Endometrium (tissue), 2 donors: ENCODE results near the gene APBA2.

Experiments
- FAIRE-seq: peaks from 2 replicates; lab custom pipeline; 2012; peaks lifted over from hg19 to GRCh38; lab: Jason Lieb, UNC
- donor health status: control.
- donor health status: control.

The APBA2 gene

DNA sequence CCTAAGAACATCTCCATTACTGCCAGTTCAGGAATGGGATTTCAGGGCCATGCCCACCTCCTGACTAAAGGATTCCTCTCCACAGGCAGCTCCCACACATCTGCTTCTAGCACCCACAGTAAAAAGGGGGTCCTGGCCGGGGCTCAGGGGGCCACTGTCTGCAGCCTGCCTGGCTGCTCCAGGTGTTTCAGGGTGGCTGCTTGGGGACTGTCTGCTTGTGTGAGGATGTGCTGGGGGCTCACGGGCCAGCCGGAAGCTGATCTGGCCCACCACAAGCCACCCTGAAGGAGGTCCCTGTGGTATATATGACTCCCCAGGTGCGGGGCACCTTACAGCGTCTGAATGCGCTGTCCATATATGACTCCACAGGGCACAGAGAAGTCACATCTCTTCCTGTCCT, 248.5 kb downstream of the APBA2 start:
- no peak for FAIRE-seq

DNA sequence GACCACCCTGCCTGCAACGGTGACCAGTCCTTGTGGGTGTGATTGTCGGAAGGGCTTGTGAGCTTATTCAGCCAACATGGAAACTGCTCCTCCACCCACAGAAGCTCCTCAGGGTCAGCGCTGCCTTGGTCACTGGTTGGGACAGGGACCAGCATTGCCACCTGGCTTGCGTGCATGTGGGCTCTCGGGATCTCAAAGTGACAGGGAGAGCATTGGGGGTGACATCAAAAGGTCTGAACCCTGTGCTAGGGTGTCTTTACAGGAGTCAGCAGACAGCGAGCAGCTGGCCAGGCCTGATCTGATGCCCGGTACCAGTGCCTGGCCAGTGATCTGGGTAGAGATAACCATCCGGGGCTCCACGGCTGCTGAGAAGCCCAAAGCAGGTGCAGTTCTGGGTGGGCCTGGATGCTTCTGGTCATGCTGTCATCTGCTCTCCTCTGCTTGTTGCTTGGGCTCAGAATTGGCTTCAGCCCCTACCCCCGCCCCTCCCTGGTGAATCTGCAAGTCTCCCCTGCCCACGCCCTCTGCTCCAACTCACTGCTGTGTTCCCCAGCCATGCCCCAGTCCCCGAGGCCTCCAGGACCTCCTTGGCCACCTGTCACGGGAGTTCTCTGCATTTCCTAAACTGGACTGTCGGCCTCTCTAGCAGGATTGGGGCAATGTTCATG, 249.0 kb downstream of the APBA2 start:
- no peak for FAIRE-seq

DNA sequence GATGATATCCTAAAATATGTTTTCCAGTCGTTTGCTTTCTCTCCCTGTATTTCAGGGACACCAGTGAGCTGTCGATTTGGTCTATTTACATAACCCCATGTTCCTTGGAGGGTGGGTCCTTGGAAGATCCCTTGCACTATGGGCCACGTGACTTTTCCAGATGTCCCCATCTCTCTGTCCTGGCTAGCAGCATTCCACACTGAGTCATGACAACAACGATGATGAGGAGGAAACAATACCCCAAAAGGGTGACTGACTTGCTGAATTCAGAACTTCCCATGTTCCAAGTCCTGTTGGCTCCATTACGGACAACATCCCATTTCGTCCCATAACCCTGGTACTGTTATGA, 249.5 kb downstream of the APBA2 start:
- no peak for FAIRE-seq

DNA sequence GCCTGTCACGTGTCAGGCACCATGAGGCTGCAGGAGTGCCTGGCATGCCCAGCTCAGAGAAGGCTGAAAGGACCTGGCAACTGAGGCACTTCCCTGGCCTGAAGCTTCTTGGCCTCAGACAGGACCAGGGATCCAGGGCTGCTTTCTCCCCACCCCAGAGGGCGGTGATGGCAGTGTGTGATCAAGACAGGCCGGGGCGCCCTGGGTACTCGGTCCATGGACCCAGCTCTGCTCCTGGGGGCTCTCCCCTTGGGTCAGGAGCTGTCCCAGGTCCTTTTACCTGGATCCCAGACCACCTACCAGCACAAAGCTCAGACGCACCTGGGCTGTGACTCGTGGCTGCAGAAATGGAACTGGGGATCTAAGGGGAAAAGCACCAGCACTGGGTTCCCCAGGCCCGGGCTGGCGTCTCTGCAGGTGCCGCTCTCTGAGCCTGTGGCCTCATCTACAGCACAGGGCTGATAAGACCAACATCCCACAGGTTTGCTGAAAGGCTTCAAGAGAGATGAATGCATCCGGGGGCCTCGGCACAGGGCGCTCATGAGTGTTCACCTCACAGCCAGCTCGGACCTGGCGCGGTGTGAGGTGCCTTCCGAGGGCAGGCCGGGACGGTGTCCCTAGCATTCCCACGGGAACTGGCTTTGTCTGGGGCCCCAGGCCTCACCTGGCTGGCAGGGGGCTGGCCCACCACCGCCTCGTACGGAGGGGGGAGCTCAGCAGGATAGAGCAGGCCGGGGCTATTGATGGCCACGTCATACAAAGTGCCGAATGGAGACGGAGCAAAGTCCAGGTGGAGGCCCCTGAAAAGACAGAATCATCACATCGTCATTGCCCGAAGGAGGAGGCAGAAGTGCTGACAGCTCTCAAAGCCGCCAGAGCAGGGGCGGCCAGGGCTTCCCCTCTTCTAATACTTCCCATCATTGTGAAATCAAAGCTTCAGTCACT, 250.2 kb downstream of the APBA2 start:
- FAIRE-seq: no peak

DNA sequence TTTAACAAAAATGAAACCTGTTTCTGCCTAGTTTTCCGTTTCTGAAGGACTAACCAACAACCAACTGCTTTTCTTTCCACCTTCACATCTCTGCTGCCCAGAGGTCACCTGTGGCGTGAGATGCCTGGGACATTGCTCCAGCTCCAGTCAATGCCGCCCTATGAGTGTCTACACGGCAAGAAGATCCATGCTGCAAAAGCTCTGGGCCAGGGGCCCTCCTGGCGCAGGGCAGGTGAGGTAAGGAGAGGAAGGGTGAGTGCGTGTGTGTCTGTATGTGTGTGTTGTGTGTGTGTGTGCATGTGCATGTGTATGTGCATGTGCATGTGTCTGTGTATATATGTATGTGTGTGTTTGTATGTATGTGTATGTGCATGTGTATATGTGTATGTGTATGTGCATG, 252.5 kb downstream of the APBA2 start:
- FAIRE-seq: no peak

DNA sequence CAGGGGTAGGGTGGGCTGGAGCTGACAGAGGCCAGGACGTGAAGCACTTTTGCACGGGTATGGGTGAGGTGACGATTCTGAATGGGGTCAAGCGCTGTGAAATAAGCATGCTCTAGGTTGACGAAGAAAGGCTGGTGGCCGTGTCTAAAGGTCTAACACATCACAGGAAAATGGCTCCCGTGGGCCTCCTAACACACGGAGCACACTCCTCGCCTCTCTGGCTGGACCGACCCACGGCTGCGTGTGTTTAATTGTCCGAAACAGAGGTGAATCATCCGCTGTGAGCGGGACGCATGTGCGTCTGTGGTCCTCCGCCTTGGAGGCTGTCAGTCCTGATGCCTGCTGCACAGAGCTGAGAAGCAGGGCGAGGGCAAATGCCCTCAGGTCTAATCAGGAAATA, 253.3 kb downstream of the APBA2 start:
- FAIRE-seq: no peak

DNA sequence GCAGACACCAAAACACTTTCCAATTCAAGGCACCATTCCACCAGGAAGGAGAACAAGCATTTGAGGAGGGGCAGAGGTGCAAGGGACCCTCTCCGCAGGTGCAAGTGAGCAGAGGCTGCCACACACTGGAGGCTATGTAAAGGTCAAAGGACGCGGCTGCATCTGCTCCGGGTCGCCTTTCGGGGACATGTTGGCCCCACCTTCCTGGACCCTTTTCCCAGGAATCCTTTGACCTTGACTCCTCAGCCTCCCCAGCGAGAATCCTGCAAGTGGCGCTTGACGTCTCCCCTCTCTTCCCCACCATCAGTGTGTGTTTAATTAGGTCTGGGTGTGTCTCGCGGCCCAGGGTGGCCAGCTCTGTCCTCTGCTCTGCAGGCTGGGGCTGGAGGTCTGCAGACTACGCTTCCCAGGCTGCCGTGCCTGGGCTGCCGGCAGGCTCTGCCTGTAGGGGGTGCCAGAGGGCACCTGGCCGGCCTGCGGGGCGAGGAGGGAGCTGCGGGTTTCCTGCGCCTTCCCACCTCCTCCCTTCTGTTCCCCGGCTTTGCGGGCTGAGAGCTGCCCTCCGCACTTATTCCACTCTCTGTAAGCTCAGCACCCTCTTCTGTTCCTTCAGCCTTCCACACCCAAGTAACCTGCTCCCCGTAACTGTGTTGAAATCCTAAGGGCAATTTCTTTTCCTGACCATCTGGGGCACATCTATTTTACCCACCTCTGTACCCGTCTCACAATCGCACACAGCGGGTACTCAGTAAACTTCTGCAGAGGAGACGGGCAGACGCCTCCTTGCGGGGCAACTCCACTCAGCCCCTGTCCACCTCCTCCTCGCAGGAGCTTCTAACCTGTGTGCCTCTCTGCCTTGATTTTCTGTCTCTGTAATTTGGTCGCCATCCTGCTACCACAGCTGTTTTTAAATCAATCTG, 254.0 kb downstream of the APBA2 start:
- FAIRE-seq: no peak

DNA sequence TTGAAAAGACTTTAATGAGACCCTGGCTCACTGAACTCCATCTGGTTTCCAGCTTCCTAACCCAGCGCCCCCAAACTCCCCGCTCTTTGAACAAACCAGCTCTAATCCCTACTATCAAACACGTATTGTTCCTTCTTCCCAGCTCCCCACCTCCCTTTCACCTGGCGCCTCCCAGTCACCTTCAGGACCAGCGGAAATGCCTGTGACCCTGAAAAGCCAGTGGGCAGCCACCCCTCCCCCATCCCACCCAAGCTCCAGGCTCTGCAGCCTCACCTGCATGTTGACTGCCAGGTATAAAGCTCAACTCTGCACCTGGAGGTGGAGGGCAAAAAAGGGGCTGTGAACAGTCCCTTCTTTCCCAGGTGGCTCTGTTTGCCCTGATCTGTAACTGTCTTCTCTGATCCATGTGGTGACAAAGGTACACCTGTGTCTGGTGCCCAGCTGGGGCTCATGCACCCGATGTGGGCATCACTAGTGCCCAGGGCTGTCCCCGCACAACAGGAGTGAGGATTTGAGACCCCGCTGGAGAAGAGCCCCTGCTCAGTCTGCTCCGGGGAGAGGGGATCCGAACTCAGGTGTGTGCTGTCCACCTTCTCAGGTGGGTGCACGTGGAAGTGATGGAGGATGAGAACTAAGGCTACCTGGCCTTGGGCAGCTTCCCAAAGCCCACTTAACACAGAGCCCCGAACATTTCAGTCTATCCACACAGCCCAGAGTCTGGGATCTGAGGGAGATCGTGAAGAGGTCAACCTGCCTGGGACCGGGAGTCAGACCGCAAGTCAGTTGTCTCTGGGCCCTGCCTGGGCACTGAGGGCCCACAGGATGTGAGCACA, 254.9 kb downstream of the APBA2 start:
- FAIRE-seq: no peak

DNA sequence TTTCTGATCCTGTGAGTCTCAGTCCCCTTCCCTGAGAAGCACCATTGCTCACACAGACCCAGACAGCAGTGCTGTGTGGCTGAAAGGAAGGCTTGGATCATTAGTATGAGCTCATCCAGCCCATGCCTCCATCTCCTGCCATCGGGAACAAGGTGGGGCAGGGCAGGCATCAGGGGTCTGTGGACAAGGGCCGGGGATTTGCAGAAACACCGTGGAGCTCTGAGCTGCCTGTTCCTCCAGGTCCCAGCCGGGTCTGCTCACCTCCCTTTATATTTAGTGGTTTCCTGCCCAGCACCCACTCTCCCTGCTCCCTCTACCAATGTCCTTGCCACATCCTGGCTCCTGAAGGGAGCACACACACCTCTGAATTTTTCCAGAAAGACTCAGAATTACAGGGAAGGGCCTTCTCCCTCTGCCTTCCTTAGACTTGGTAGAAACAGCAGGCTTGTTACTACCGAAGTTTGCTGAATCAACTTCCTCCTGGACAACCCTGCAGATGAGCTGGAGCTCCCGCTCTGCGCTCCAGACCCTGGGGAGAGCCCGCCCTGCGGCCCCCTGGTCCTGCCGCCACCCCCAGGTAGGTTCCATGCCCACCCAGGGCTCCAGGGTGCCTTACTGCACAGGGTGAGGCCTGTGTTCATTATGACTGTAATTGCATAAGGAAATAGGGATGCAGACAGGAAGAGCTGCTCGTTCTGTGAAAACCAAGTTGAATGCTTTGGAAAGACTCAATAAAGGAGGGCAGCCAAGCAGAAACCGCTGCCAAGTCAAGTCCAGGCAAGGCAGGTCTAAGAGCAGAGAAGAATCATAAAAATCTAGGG, 255.7 kb downstream of the APBA2 start:
- FAIRE-seq: no peak

DNA sequence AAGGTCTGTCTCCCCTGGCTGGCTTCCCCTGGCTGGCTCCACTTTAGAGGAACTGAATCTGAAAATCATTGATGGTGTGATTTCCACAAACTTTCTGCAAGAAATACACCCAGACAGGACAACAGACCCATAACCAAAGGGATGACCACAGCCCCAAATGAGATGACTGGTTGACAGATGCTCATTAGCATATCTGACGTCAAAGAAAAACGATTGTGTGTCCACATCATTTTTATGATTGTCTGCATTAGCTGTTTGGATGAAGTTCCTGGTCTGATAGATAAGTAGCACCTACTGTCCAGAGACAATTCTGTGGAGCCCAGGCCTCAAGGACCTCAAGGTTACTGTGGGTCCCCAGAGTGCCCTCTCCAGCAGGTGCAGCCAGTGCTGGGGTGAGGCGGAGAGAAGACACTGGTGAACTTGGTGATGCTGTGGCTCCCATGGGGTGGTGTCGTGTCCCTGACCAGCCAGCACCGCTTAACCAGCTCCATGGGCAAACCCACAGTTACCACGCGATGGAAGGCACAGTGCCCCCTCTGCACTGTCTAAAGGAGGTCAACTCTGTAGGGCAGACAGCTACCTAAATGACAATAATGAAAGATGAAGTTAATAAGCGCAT, 256.5 kb downstream of the APBA2 start:
- no peak for FAIRE-seq

DNA sequence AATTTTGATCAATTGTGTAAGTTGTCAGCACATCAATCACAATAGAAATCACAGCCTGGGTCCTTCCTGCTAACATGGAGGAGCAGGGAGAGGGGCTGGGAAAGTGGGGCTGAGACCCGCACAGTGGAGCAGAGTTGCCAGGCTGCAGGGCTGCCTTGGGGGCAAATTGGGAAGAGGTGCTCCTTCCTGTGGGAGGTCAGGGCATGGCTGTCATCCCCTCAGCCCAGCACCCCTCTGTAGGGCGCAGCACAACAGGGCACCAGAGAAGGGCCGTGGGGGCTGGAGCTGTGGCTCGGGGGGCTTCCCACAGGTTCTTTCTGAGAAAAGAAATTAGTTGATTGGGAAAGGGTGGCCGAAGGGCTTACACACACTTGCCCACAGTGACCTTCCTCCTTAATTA, 257.5 kb downstream of the APBA2 start:
- FAIRE-seq: no peak

DNA sequence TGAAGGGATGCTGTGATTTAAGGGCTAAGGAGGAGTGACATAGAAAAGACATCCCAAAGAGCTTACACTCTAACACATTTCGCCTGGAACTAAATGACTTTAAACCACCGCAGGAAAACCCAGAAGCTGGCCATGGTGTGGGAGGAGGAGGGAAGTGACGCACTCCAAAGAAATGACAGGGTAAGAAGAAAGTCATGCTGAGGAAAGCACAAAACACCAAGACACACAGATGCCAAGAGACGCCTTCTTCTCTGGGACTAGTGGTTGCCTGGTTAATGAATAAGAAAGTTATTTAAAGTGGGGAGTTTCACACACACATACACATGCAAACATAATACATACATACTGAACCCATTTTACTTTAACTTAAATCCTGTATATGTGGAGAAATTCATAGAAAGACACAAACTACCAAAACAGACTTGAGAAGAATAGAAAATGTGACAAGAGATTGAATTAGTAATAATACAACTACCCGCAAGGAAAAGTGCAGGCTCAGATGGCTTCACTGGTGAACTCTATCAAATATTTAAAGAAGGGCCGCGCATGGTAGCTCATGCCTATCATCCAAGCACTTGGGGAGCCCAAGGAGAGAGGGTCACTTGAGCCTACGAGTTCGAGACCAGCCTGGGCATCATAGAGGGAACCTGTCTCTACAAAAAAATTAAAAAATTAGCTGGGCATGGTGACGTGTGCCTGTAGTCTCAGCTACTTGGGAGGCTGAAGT, 258.3 kb downstream of the APBA2 start:
- FAIRE-seq: no peak

DNA sequence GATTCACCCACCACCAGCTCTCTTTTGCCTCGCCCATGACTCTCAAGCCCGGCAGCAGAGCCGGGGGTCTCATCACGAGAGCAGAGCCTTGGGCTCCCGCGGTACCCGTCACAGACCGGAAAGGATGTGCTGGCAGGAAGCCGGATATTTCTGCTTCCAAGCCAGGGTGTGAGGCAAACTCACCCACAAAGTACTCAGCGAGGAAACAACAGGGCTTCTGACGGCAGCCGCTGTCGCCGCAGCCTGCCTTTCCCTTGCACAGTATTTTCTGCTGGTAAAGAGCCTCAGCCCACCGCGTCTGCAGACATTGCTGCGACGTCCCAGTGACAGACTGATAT, 263.9 kb downstream of the APBA2 start:
- FAIRE-seq: no peak

DNA sequence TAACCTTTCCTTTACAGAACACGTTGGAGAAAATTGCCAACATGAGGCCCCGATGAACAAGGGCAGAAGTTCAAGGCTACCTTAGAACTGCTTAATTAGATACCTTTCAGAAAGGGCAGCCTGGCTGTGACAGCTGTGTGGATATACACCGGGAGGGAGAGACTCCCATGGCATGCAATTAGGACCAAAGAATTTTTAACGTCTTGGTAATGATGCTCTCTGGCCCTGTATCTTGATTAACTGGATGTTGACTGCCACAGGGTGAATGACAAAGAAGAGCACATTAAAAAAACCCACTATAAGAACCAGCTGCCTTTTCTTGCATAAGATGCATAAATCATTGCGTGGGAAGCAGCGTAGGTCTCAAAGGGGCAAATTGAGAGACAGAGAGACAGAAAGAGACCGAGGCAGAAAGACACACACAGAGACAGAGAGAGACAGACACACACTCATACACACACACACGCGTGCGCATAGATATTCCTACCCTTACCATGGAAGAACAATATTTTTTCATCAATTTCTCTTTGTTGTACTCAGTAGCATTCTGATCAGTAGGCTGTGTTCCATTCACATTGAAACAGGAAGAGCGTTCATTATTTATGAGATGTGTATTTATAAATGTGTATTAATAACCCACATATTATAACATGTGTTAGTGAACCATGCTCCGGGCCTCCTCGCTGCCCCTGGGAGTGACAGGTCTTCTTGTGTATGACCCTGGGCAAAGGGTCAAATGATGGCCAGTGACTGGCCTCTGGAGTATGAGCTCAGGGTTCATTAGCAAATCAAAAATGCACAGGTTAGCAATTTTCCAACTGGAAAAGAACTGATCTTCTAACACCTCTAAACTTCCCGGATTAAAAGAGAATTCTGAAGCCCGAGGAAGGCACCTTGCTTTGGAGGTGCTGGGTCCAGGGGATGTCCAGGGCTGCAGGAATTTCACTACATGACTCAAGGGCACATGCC, 265.0 kb downstream of the APBA2 start:
- FAIRE-seq: no peak

DNA sequence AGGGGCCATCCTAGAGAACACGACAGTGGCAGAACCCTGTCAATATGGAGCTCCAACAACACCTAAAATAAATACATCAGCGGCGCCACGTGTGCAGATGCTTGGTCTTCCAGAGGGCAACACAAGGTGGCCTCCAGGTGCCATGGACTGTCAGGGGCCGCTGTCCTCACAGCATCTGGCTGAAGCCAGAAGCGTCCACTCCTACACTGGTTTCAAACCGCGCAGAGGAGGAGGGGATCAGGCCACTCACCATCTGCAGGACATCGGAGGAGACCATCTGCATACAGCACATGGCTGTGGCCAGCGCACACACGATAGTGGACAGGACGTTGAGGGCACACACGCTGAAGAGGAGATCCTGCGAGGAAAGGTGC, 265.7 kb downstream of the APBA2 start:
- FAIRE-seq: no peak

DNA sequence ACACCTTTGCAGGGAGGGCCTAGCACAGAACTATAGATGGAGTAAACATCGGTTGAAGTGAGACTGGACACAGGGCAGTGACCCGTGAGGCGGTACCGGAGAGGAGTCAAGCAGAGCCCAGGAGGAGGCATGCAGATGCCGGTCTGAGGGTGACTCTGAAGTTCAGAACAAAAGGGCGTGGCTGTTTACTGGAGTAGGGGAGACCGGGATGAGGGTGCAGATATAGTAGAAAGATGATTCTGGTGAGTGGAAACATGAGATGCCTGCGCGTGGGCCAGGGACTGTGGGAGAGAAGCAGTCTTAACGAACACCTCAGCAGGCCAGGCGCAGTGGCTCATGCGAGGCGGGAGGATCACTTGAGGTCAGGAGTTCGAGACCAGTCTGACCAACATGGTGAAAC, 270.7 kb downstream of the APBA2 start:
- no peak for FAIRE-seq

DNA sequence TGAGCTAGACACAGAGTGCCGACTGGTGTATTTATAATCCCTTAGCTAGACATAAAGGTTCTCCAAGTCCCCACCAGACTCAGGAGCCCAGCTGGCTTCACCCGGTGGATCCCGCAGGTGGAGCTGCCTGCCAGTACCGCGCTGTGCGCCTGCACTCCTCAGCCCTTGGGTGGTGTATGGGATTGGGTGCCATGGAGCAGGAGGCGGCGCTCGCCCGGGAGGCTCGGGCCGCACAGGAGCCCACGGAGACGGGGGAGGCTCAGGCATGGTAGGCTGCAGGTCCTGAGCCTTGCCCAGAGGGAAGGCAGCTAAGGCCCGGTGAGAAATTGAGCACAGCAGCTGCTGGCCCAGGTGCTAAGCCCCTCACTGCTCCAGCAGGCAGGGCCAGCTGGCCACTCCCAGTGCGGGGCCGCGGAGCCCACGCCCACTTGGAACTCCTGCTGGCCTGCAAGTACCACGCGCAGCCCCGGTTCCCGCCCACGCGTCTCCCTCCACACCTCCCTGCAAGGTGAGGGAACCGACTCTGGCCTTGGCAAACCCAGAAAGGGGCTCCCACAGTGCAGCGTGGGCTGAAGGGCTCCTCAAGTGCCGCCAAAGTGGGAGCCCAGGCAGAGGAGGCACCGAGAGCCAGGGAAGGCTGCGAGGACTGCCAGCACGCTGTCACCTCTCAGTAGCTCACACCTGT, 274.1 kb downstream of the APBA2 start:
- no peak for FAIRE-seq

DNA sequence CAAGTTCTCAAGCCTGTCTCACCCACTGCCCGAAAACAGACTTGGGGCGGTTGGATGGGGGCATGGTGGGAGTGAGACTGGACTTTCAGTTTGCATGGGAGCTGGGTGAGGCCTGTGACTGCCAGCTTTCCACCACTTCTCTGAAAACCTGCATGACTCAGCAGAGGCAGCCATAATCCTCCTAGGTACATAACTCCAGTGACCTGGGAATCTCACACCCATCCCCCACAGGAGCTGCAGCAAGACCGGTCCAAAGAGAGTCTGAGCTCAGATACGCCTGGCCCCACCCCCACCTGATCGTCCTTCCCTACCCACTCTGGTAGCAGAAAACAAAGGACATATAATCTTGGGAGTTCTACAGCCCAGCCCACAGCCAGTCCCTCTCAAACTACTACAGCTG, 276.6 kb downstream of the APBA2 start:
- FAIRE-seq: no peak
